Measurements from ENCODE around the gene UBE2G1. TPM values are rescaled to one million over a fixed set of nuclear protein-coding genes. Genes with fewer than 3 reads are reported as not detected.
A peak's percentile ranks its signal among the peaks of the same experiment; 100 is the strongest.

The UBE2G1 gene, protein sequence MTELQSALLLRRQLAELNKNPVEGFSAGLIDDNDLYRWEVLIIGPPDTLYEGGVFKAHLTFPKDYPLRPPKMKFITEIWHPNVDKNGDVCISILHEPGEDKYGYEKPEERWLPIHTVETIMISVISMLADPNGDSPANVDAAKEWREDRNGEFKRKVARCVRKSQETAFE
- 93.4 TPM for polyA plus RNA-seq (2013, experiment 1 of 2)
- 98.5 TPM for polyA plus RNA-seq (2013, experiment 2 of 2)

DNA sequence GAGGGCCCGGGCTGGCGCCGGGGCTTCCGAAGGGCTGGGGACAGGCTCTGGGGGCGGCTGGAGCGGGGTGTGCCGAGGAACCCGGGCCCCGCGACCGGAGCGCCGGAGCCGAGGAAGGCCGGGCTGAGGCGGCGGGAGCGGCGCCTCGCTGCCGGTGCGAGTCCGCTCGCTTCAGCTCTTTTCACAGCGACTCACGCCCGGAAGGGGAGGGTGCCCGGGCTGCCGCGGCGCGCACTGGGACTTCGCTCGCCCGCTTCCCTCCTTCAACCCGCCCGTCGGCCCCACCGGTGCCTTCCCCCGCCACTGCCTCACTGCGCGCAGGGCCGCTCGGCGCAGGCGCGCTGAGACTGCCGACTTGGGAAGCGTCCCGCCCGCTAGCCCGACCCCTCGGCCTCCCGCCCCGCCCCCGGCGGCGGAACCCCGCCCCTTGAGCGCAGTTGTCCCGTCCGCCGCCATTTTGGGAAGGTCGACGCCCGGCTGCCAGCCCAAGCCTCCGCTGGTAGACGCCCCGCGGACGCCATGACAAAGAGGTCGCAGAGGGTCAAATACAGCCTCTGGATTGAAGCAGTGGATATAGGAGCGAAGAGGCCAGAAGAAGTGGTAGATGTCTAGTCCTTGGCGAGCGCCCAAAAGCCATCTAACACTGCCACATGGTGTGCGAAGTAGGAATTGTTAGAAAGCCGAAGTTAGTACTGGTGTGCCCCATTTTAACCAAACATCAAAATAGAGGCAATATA lies at the start of gene UBE2G1:
UBE2G1 (minus strand) TSS at position 349 of the 737 bp plus-strand sequence. CDS start 359 bp downstream, outside the sequence.
- peak within 1 kb of the TSS; percentile 97 for H3K9ac ChIP-seq (ENCODE audit: low read depth, low read length)
- H3K27me3 ChIP-seq (ENCODE audit: insufficient read depth, low read length) = no peaks in the 10 kb centered on the region
- H3K4me3 ChIP-seq (ENCODE audit: low read length) = peak within 1 kb of the TSS; percentile 97
- H3K36me3 ChIP-seq (ENCODE audit: insufficient read depth, low read length) = peaks cover 16% of the 10 kb centered on the region
- peak within 1 kb of the TSS; percentile 94 for H3K27ac ChIP-seq (ENCODE audit: low read depth, low read length)
- H3K9me3 ChIP-seq (ENCODE audit: insufficient read depth, low read depth, low read length) = no peaks in the 10 kb centered on the region
- no peaks in the 10 kb centered on the region for H3K4me1 ChIP-seq (ENCODE audit: insufficient read depth, low read length)
- under 1% methylated on average over 75 of the region's 77 CpGs for WGBS

DNA sequence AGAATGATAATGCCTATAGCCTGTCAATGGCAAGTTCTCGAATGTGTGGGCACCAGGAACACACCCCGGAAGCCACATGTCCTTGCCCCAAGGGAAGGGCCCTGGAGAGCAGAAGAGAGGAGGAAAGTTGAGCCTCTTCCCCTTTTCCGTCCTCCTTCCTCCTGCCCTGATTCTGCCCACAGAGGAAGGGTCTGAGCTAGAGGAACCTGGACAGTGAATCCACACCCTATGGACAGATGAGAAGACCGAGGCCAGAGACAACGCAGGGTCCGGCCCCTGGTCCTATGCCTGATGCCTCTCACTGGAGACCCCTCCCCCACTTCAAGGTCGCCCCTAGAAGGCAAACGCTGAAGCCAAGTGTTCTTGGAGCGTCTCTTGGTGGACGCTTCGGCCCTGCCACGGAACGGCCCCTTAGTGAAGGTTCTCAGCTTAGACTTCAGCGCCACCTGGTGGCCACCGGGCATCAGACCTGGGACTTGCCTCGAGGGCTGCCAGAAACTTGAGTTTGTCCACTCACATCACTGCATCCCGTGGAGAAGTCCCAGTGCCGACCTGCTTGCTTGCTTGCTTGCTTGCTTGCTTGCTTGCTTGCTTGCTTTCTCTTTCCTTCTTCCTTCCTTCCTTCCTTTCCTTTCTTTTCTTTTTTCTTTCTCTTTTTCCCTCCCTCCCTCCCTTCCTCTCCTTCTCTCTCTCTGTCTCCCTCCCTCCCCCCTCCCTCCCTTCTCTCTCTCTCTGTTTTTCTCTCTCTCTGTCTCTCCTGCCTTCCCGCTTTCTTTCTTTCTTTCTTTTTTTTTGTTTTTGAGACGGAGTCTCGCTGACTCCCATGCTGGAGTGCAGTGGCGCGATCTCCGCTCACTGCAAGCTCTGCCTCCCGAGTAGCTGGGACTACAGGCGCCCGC lies 46.7 kb upstream of the UBE2G1 start:
- H3K9ac ChIP-seq (ENCODE audit: low read depth, low read length) = no peak overlapping the region
- H3K4me1 ChIP-seq (ENCODE audit: insufficient read depth, low read length) = no peaks in the 10 kb centered on the region
- H3K4me3 ChIP-seq (ENCODE audit: low read length) = no peak overlapping the region
- no peaks in the 10 kb centered on the region for H3K27me3 ChIP-seq (ENCODE audit: insufficient read depth, low read length)
- H3K9me3 ChIP-seq (ENCODE audit: insufficient read depth, low read depth, low read length) = no peaks in the 10 kb centered on the region
- 41% methylated on average over 27 of the region's 27 CpGs for WGBS
- H3K27ac ChIP-seq (ENCODE audit: low read depth, low read length) = no peak overlapping the region
- H3K36me3 ChIP-seq (ENCODE audit: insufficient read depth, low read length) = no peaks in the 10 kb centered on the region

DNA sequence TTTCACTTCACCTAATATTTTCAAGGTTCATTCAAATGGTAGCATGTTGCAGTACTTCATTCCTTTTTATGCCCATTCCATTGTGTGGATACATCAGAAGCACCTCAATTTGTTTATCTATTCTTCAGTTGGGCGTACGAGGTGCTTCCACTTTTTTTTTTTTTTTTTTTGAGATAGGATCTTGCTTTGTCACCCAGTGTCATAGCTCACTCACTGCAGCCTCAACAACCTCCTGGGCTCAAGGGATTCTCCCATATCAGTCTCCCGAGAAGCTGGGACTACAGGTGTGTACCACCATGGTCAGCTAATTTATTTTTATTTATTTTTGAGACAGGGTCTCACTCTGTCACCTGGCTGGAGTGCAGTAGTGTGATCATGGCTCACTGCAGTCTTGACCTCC lies 44.7 kb upstream of the UBE2G1 start:
- H3K27me3 ChIP-seq (ENCODE audit: insufficient read depth, low read length) = no peaks in the 10 kb centered on the region
- H3K36me3 ChIP-seq (ENCODE audit: insufficient read depth, low read length) = no peaks in the 10 kb centered on the region
- no peak overlapping the region for H3K27ac ChIP-seq (ENCODE audit: low read depth, low read length)
- H3K4me3 ChIP-seq (ENCODE audit: low read length) = no peak overlapping the region
- no peaks in the 10 kb centered on the region for H3K9me3 ChIP-seq (ENCODE audit: insufficient read depth, low read depth, low read length)
- no peaks in the 10 kb centered on the region for H3K4me1 ChIP-seq (ENCODE audit: insufficient read depth, low read length)
- H3K9ac ChIP-seq (ENCODE audit: low read depth, low read length) = no peak overlapping the region
- WGBS = 68% methylated on average over 3 of the region's 3 CpGs

DNA sequence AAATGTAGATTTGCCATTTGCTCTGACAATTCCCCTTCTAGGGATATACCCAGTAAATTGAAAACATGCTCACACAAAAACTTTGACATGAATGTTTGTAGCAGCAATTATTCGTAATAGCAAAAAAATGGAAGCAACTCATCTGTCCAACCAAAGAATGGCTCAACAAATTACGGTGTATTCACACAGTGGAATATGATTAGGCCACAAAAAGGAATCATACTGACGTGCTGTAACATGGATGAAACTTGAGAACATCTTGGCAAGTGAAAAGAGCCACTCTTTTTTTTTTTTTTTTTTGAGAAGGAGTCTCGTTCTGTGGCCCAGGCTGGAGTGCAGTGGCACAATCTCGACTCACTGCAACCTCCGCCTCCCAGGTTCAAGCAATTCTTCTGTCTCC lies 43.2 kb upstream of the UBE2G1 start:
- WGBS = 88% methylated on average over 6 of the region's 6 CpGs
- H3K27ac ChIP-seq (ENCODE audit: low read depth, low read length) = no peak overlapping the region
- H3K36me3 ChIP-seq (ENCODE audit: insufficient read depth, low read length) = no peaks in the 10 kb centered on the region
- no peak overlapping the region for H3K9ac ChIP-seq (ENCODE audit: low read depth, low read length)
- H3K4me1 ChIP-seq (ENCODE audit: insufficient read depth, low read length) = no peaks in the 10 kb centered on the region
- H3K9me3 ChIP-seq (ENCODE audit: insufficient read depth, low read depth, low read length) = no peaks in the 10 kb centered on the region
- H3K27me3 ChIP-seq (ENCODE audit: insufficient read depth, low read length) = no peaks in the 10 kb centered on the region
- no peak overlapping the region for H3K4me3 ChIP-seq (ENCODE audit: low read length)

DNA sequence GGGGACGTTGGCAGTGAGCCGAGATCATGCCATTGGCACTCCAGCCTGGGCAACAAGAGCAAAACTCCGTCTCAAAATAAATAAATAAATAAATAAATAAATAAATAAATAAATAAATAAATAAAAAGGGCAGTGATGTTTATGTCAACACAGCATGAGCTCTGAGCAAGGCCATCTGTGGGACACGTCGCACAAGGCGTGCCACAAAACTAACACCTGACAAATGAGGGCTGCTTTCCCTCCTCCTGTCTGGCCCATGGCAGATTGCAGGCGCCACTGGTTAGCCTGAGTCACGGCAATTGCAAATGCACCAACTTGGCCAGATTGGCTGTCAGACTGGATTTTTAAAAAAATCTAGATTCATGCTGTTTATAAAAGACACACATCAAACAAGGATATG lies 41.4 kb upstream of the UBE2G1 start:
- H3K36me3 ChIP-seq (ENCODE audit: insufficient read depth, low read length) = no peaks in the 10 kb centered on the region
- 88% methylated on average over 7 of the region's 8 CpGs for WGBS
- no peak overlapping the region for H3K9ac ChIP-seq (ENCODE audit: low read depth, low read length)
- no peaks in the 10 kb centered on the region for H3K4me1 ChIP-seq (ENCODE audit: insufficient read depth, low read length)
- no peaks in the 10 kb centered on the region for H3K9me3 ChIP-seq (ENCODE audit: insufficient read depth, low read depth, low read length)
- no peaks in the 10 kb centered on the region for H3K27me3 ChIP-seq (ENCODE audit: insufficient read depth, low read length)
- H3K4me3 ChIP-seq (ENCODE audit: low read length) = no peak overlapping the region
- H3K27ac ChIP-seq (ENCODE audit: low read depth, low read length) = no peak overlapping the region

DNA sequence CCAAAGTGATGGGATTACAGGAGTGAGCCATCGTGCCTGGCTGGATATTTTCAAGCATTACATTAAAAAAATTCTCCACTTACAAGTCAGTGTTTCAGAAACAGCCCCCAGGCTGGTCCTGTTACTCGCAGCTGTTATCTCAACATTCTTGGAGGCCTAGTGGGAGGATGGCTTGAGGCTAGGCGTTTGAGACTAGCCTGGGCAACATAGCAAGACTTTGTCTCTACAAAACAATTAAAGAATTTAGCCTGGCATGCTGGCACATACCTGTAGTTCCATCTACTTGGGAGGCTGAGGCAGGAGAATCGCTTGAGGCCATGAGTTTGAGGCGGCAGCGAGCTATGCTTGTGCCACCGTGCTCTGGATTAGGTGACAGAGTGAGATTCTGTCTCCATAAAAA lies 40.7 kb upstream of the UBE2G1 start:
- Histone ChIP-seq H3K36me3 (ENCODE audit: insufficient read depth, low read length) (no peaks in the 10 kb centered on the region), H3K9ac (ENCODE audit: low read depth, low read length) (no peak overlapping the region), H3K27ac (ENCODE audit: low read depth, low read length) (no peak overlapping the region), H3K4me1 (ENCODE audit: insufficient read depth, low read length) (no peaks in the 10 kb centered on the region), H3K9me3 (ENCODE audit: insufficient read depth, low read depth, low read length) (no peaks in the 10 kb centered on the region), H3K27me3 (ENCODE audit: insufficient read depth, low read length) (no peaks in the 10 kb centered on the region), H3K4me3 (ENCODE audit: low read length) (no peak overlapping the region)
- WGBS = 87% methylated on average over 7 of the region's 7 CpGs

DNA sequence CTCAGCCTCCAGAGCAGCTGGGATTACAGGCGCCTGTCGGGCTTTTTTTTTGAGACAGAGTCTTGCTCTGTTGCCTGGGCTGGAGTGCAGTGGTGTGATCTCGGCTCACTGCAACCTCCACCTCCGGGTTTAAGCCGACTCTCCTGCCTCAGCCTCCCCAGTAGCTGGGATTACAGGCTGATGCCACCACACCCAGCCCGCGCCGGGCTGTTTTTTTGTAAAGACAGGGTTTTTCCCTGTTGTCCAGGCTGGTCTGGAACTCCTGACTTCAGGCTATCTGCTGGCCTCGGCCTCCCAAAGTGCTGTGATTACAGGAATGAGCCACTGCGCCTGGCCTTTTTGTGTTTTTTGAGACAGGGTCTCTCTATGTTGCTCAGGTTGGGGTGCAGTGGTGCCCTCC lies 39.9 kb upstream of the UBE2G1 start:
- no peak overlapping the region for H3K4me3 ChIP-seq (ENCODE audit: low read length)
- no peak overlapping the region for H3K9ac ChIP-seq (ENCODE audit: low read depth, low read length)
- 93% methylated on average over 10 of the region's 10 CpGs for WGBS
- H3K27ac ChIP-seq (ENCODE audit: low read depth, low read length) = no peak overlapping the region
- no peaks in the 10 kb centered on the region for H3K9me3 ChIP-seq (ENCODE audit: insufficient read depth, low read depth, low read length)
- no peaks in the 10 kb centered on the region for H3K36me3 ChIP-seq (ENCODE audit: insufficient read depth, low read length)
- H3K27me3 ChIP-seq (ENCODE audit: insufficient read depth, low read length) = no peaks in the 10 kb centered on the region
- no peaks in the 10 kb centered on the region for H3K4me1 ChIP-seq (ENCODE audit: insufficient read depth, low read length)

DNA sequence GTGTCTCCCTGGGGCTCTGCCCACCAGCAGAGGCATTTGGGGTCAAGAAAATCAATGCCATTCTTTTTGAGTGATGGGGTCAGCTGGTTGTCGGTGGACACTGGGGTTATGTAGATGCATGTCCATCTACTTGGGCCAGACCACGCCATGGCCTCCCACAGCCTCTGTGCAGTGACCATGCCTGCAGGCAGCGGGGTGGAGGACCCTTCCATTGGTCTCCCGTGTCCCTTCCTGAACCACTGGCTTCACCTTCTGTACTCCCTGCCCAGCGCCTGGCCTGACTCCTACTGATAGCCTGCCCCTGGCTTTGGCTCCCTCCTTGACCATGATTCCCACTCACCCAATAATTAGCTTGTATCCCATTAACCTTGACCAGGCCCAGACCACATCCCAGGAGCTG lies 39.2 kb upstream of the UBE2G1 start:
- Histone ChIP-seq H3K27ac (ENCODE audit: low read depth, low read length) (no peak overlapping the region), H3K27me3 (ENCODE audit: insufficient read depth, low read length) (no peaks in the 10 kb centered on the region), H3K9me3 (ENCODE audit: insufficient read depth, low read depth, low read length) (no peaks in the 10 kb centered on the region), H3K4me1 (ENCODE audit: insufficient read depth, low read length) (no peaks in the 10 kb centered on the region), H3K36me3 (ENCODE audit: insufficient read depth, low read length) (no peaks in the 10 kb centered on the region), H3K4me3 (ENCODE audit: low read length) (no peak overlapping the region), H3K9ac (ENCODE audit: low read depth, low read length) (no peak overlapping the region)
- WGBS = 97% methylated on average over 5 of the region's 5 CpGs

DNA sequence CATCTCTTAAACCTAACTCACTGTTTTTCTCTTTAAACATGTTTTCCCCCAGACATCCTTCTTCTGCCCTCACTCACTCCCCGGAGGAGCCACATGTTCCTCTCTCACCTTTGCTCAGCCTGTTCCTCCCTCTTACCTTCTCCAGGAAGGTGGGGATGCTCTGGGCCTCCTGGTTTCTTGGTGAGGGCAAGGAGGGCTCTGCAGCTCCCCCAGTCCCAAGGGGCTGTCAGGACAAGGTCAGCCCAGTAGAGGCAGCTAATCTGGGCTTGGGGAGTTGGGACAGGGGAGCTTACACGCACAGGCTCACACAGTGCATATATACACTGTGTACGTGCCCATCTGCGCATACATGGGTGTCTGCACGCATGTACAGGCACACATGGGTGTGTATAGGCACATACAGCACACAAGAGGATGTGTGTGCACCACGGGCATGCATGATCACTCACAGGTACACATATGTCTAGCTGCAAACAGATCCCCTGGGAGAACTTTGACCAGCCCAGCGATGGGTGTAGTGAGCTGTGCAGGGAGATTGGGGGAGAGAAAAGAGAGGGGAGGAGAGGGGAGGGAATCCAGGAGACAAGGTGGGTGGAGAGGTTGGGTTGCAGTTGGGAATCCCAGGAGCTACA lies 38.7 kb upstream of the UBE2G1 start:
- H3K36me3 ChIP-seq (ENCODE audit: insufficient read depth, low read length) = no peaks in the 10 kb centered on the region
- H3K9ac ChIP-seq (ENCODE audit: low read depth, low read length) = no peak overlapping the region
- 96% methylated on average over 7 of the region's 7 CpGs for WGBS
- H3K27ac ChIP-seq (ENCODE audit: low read depth, low read length) = no peak overlapping the region
- no peaks in the 10 kb centered on the region for H3K9me3 ChIP-seq (ENCODE audit: insufficient read depth, low read depth, low read length)
- H3K27me3 ChIP-seq (ENCODE audit: insufficient read depth, low read length) = no peaks in the 10 kb centered on the region
- H3K4me1 ChIP-seq (ENCODE audit: insufficient read depth, low read length) = no peaks in the 10 kb centered on the region
- H3K4me3 ChIP-seq (ENCODE audit: low read length) = no peak overlapping the region

DNA sequence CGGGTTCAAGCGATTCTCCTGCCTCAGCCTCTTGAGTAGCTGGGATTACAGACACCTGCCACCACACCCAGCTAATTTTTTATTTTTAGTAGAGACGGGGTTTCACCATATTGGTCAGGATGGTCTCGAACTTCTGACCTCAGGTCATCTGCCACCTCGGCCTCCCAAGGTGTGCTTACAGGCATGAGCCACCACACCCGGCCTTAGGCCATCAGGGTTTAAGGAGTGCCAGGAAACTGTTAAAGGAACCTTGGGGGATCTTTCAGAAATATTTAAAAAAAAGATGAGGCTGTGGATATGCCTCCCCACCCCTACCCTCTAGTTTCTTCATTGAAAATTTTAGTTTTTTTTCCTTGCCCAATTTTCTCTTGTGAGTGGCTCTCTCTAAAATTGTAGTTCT lies 31.4 kb upstream of the UBE2G1 start:
- Histone ChIP-seq H3K9ac (ENCODE audit: low read depth, low read length) (no peak overlapping the region), H3K36me3 (ENCODE audit: insufficient read depth, low read length) (no peaks in the 10 kb centered on the region)
- WGBS = 92% methylated on average over 6 of the region's 6 CpGs

DNA sequence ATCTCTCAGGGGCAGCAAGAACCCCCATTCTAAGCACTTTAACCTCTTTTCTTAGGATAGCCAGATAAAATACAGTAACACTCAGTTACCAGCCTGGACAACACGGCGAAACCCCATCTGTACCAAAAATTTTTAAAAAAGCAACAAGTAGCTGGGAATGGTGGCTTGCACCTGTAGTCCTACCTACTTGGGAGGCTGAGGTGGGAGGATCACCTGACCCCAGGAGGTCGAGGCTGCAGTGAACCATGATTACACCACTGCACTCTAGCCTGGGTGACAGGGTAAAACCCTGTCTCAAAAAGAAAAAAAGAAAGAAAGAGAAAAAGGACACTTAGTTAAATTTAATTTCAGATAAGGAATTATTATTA lies 28.6 kb upstream of the UBE2G1 start:
- WGBS = 85% methylated on average over 3 of the region's 3 CpGs
- Histone ChIP-seq H3K4me1 (ENCODE audit: insufficient read depth, low read length) (peaks cover 20% of the 10 kb centered on the region), H3K27ac (ENCODE audit: low read depth, low read length) (peak overlapping the region; percentile 100; the same call in 1 of the 2 replicates), H3K9ac (ENCODE audit: low read depth, low read length) (no peak overlapping the region), H3K9me3 (ENCODE audit: insufficient read depth, low read depth, low read length) (no peaks in the 10 kb centered on the region), H3K27me3 (ENCODE audit: insufficient read depth, low read length) (no peaks in the 10 kb centered on the region), H3K36me3 (ENCODE audit: insufficient read depth, low read length) (no peaks in the 10 kb centered on the region), H3K4me3 (ENCODE audit: low read length) (no peak overlapping the region)

More for the DNA sequence above, 31.4 kb upstream of the UBE2G1 start:
- Histone ChIP-seq H3K27ac (ENCODE audit: low read depth, low read length) (no peak overlapping the region), H3K27me3 (ENCODE audit: insufficient read depth, low read length) (no peaks in the 10 kb centered on the region), H3K9me3 (ENCODE audit: insufficient read depth, low read depth, low read length) (no peaks in the 10 kb centered on the region), H3K4me1 (ENCODE audit: insufficient read depth, low read length) (peaks cover 20% of the 10 kb centered on the region), H3K4me3 (ENCODE audit: low read length) (no peak overlapping the region)

All from HUES64 (cell line).